ENCODE measurements around the gene SHB. TPM values are rescaled to one million over a fixed set of nuclear protein-coding genes. Genes with fewer than 3 reads are reported as not detected.

SHB gene
- total RNA-seq, 1 experiment from 2014 or later = 56.4 TPM

DNA sequence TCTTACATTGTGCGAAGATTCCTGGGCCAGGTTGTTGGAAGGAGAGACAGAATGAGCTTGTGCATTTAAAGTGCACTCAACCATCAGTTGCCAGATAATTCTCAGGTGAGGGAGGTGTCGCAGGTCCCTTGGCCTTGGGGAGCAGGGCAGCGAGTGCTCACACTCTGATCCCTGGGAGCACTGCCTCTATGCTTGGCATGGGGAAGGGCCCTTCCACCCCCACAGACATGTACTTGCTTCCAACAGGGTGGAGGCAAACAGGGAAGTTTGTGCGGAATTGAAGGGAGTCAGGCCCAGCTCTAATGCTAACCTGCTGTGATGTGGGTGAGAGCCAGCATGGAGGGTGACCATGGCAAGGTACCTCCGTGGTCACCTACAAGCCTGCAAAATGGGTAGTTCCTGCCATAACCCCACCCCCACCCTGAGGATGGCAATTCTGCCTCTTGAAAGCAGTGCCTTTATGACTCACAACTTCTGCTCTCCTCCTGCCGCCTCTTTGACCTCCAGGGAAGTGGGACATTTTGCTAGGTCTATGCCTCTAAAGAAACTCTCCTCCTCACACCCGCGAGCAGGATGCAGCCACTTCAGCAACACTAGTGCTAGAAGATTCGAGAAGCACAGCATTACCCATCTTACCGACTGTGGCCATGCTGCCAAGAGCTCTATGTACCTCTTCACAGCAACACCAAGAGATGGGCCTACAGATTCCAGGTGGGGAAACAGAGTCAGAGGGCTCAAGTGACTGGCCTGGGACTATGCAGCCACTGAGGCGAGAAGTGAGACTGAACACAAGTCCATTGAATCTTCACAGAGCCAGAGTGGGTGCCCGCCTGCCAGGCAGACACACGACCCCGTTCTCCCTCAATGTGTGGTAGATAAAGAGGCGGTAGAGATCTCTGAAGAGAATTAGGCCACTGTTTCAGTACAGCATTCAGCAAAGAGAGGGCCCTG, 143.0 kb downstream of the SHB start:
- Histone ChIP-seq H3K9me2 (replicated peaks; ENCODE audit: low read length) (no peaks in the 10 kb centered on the region), H3K4me1 (ENCODE audit: insufficient read depth, low read length) (peaks cover 19% of the 10 kb centered on the region), H3K79me2 (ENCODE audit: low read length) (peaks cover 33% of the 10 kb centered on the region), H3K36me3 (ENCODE audit: low read depth, low read length) (peaks cover 17% of the 10 kb centered on the region), H3K27me3 (ENCODE audit: low read length) (no peaks in the 10 kb centered on the region), H3K9ac (ENCODE audit: low read length) (no peak overlapping the region), H3F3A (ENCODE audit: low read length, unreplicated experiment) (no peaks in the 10 kb centered on the region), H3K27ac (ENCODE audit: low read length) (no peak overlapping the region), H3K4me3 (ENCODE audit: low read length) (no peak overlapping the region), H3K9me3 (ENCODE audit: low read length) (no peaks in the 10 kb centered on the region), H4K20me1 (ENCODE audit: low read length) (no peaks in the 10 kb centered on the region), H2AFZ (ENCODE audit: low read length) (no peak overlapping the region), H3K4me2 (ENCODE audit: low read length) (no peak overlapping the region)
- ATAC-seq (peak; percentile 15; the same call in 1 of the 2 replicates), DNase-seq (no peak)
- POLR2A ChIA-PET (ENCODE audit: unreplicated experiment) = no interaction called here
- no TSS peak for BruUV-seq (replicated peaks)
- CTCF ChIA-PET = no interaction called here
- intact Hi-C loops (cut with micrococcal nuclease) = no loop called here
- no peak for TF ChIP-seq EZH2 (IDR thresholded peaks at IDR 0.05; ENCODE audit: low read length, unreplicated experiment)
- TF ChIP-seq EZH2phosphoT487 (IDR thresholded peaks at IDR 0.05; ENCODE audit: borderline replicate concordance, low read length) = no peak
- TF ChIP-seq, protein P1, sequence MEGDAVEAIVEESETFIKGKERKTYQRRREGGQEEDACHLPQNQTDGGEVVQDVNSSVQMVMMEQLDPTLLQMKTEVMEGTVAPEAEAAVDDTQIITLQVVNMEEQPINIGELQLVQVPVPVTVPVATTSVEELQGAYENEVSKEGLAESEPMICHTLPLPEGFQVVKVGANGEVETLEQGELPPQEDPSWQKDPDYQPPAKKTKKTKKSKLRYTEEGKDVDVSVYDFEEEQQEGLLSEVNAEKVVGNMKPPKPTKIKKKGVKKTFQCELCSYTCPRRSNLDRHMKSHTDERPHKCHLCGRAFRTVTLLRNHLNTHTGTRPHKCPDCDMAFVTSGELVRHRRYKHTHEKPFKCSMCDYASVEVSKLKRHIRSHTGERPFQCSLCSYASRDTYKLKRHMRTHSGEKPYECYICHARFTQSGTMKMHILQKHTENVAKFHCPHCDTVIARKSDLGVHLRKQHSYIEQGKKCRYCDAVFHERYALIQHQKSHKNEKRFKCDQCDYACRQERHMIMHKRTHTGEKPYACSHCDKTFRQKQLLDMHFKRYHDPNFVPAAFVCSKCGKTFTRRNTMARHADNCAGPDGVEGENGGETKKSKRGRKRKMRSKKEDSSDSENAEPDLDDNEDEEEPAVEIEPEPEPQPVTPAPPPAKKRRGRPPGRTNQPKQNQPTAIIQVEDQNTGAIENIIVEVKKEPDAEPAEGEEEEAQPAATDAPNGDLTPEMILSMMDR (conservative IDR thresholded peaks at IDR 0.05; ENCODE audit: low read depth, low read length) = no peak

DNA sequence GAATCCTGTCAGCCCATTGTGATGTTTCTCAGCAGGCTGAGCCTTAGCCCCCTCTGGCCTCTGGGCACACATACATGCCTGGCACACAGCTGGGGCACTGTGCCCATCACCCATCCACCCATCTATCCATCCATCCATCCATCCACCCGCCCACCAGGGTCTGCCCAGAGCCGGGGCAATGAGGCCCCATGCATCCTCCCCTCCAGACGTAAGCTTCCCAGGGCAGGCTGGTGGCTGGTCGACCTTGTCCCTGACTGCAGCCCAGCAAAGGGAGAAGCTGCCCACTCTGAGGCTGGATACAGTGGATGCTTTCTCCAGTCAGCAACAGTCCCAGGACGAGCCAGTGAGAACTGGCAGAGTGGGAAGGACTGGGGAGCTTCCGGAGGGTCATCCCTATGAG, 144.0 kb downstream of the SHB start:
- CTCF ChIA-PET = no interaction called here
- no peaks in the 10 kb centered on the region for H3F3A ChIP-seq (ENCODE audit: low read length, unreplicated experiment)
- peaks cover 13% of the 10 kb centered on the region for H3K36me3 ChIP-seq (ENCODE audit: low read depth, low read length)
- H3K9me2 ChIP-seq (replicated peaks; ENCODE audit: low read length) = no peaks in the 10 kb centered on the region
- H3K4me1 ChIP-seq (ENCODE audit: insufficient read depth, low read length) = peaks cover 19% of the 10 kb centered on the region
- POLR2A ChIA-PET (ENCODE audit: unreplicated experiment) = no interaction called here
- no peak for DNase-seq
- no peak for ATAC-seq
- no peak for TF ChIP-seq EZH2phosphoT487 (IDR thresholded peaks at IDR 0.05; ENCODE audit: borderline replicate concordance, low read length)
- TF ChIP-seq, protein P1 (conservative IDR thresholded peaks at IDR 0.05; ENCODE audit: low read depth, low read length) = no peak
- TF ChIP-seq EZH2 (IDR thresholded peaks at IDR 0.05; ENCODE audit: low read length, unreplicated experiment) = no peak
- intact Hi-C loops (cut with micrococcal nuclease) = no loop called here
- no peak overlapping the region for H3K27ac ChIP-seq (ENCODE audit: low read length)
- H3K4me2 ChIP-seq (ENCODE audit: low read length) = no peak overlapping the region
- H3K27me3 ChIP-seq (ENCODE audit: low read length) = no peaks in the 10 kb centered on the region
- H3K79me2 ChIP-seq (ENCODE audit: low read length) = peaks cover 23% of the 10 kb centered on the region
- no peak overlapping the region for H3K4me3 ChIP-seq (ENCODE audit: low read length)
- no peaks in the 10 kb centered on the region for H4K20me1 ChIP-seq (ENCODE audit: low read length)
- H3K9me3 ChIP-seq (ENCODE audit: low read length) = no peaks in the 10 kb centered on the region
- no peak overlapping the region for H3K9ac ChIP-seq (ENCODE audit: low read length)
- no peak overlapping the region for H2AFZ ChIP-seq (ENCODE audit: low read length)
- BruUV-seq (replicated peaks) = no TSS peak

DNA sequence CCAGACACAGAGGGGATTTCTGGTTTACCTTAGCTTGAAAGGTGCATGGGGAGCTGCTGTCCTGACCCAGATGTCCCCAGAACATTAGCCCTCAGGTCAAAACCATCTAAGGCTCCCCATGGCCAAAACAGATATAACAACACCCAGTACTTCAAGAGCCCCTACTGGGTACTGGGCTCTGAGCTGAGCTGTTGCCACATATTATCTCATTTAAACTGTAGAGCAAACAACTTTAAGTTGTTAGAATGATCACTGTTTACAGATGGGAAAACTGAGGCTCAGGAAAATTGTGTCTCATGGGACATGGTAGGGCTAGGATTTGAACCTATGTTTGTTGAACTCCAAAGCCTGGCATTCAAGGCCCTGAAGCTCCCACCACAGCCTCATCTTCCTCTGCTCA, 144.5 kb downstream of the SHB start:
- H3K4me2 ChIP-seq (ENCODE audit: low read length) = no peak overlapping the region
- DNase-seq (no peak), ATAC-seq (no peak)
- H3K9ac ChIP-seq (ENCODE audit: low read length) = no peak overlapping the region
- H3K4me1 ChIP-seq (ENCODE audit: insufficient read depth, low read length) = peaks cover 14% of the 10 kb centered on the region
- H3F3A ChIP-seq (ENCODE audit: low read length, unreplicated experiment) = no peaks in the 10 kb centered on the region
- intact Hi-C loops (cut with micrococcal nuclease) = no loop called here
- no peaks in the 10 kb centered on the region for H3K9me2 ChIP-seq (replicated peaks; ENCODE audit: low read length)
- H3K27me3 ChIP-seq (ENCODE audit: low read length) = no peaks in the 10 kb centered on the region
- peaks cover 19% of the 10 kb centered on the region for H3K79me2 ChIP-seq (ENCODE audit: low read length)
- no peak overlapping the region for H2AFZ ChIP-seq (ENCODE audit: low read length)
- no peak overlapping the region for H3K4me3 ChIP-seq (ENCODE audit: low read length)
- TF ChIP-seq EZH2 (IDR thresholded peaks at IDR 0.05; ENCODE audit: low read length, unreplicated experiment) (no peak), EZH2phosphoT487 (IDR thresholded peaks at IDR 0.05; ENCODE audit: borderline replicate concordance, low read length) (no peak)
- POLR2A ChIA-PET (ENCODE audit: unreplicated experiment) = no interaction called here
- no TSS peak for BruUV-seq (replicated peaks)
- no peaks in the 10 kb centered on the region for H3K9me3 ChIP-seq (ENCODE audit: low read length)
- H3K36me3 ChIP-seq (ENCODE audit: low read depth, low read length) = peaks cover 13% of the 10 kb centered on the region
- CTCF ChIA-PET = no interaction called here
- no peak overlapping the region for H3K27ac ChIP-seq (ENCODE audit: low read length)
- no peaks in the 10 kb centered on the region for H4K20me1 ChIP-seq (ENCODE audit: low read length)
